IPS-11a (cell line): ENCODE measurements around the gene API5.

Experiments used
- H3K4me3 ChIP-seq: one replicate; pipeline ENCODE4 v1.5.1; 2013; ENCODE audit warnings: low read depth, low read length, control low read depth

The API5 gene

DNA sequence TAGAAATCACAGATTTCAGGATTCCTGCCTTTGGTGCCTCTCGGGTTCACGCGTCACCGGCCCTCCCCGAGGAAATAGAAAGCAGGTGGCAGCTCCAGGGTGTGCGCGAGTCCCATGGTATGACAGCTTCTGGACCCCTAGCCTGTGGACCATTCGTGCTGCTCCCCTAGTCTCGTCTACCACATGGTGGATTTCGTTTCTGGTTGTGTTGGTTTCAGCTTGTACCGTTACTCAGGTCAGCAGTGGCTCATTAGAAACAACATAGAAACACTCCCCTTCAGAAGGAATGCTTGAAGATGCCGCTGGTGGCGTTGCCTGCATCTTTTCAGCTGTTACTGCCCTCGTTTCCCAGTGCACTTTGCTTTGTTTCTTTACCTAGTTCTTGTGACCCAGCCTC is 47.6 kb downstream of the API5 start:
- peak overlapping the region; percentile 91 for H3K4me3 ChIP-seq

DNA sequence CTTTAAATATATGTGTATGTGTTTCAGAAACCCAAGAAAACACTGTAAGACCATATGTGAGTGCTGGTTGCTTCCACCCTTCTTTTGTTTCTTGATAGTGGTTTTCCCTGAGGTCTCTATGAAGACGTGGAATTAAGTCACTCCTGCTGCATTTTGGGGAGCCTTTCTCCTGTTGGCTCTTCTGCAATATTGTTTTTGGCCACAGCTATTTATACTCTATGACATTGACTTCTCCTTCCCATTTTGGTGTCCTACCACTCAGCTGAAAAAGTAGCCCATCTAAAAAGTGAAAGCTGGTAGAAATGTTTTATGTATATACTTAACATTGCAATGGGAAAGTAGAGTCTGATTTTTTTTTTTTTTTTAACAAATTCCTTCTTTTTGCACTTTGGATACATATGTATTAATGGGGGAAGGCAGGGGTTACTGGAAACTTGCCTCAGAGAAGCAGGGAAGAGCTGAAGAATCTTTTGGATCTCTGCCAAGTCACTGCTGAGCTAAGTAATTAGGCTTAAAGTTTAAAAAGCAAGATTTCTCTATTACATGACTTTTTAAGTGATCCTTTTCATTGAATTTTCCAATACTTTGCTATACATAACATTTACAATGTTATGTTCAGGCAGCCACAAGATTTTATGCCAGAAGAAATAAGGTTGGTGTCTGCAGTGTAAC is 48.7 kb downstream of the API5 start:
- no peak overlapping the region for H3K4me3 ChIP-seq

DNA sequence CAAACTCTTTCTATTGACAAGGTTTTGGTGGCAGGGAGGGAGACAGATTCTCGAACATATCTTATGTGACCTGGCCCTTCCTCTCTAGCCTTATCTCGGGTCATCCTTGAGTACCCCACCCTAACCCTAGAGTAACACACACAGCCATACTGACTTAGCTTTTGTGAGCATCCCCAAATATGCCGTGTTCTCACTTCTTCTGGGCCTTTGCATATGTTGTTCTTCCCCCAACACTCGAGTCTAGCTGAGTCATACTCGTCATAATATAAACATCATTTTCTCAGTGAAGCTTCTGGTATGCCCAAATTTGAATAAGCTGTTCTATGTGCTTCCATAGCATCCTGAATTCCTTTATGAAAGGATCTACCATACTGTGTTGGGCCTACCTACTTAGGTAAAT is 54.9 kb downstream of the API5 start:
- H3K4me3 ChIP-seq, result no peak overlapping the region

DNA sequence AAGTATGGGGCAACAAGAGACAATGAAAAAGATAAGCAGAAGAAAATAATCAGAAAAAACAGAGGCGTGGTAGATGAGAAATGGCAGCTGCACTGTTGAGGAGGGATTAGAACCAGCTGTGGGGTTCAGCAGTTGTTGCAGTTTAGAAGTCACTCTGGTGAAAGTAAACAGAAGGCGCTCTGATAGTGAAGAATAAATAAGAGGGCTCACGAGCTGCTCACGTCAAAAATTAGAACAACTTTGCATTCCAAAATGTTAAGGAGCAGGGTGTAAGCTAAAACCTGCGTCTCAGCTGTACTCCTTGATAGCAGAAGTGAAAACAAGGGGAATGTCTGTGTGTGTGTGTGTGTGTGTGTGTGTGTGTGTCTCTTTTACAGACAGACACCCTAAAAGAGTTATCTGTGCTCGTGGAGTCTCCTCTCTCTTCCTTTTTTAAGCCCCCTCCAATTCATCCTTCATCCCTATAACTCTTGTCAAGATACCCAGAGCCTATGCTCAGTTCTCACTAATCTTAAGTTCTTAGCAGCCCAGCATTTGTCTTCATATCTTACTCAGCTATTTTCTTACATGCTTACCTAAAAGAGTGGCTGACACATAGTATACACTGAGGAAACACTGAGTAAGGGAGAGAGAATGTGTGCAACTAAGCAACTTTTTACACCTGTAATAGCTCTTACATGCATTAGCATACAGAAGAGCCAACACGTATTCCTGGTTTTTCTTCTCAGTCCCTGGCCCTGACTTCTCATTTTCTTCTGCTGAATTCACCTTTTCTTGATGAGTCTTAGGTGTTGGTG is 55.8 kb downstream of the API5 start:
- H3K4me3 ChIP-seq, result no peak overlapping the region

DNA sequence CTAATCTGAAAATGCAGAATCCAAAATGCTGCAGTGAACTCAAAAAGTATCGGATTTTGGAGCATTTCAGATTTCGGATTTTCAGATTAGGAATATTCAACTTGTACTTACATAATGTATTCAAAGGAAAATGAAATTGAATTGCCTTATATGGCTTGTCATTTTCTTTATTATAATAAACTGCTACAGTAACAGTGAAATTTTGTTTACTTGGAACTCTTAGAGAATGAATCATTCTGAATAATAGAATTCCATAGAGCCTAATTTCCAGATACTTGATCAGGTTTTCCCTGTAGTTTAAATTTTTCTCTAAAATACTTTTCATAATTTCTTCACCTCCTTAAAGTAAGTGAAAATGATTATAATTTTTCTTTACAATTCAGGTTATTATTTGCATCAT is 64.3 kb downstream of the API5 start:
- H3K4me3 ChIP-seq, result no peak overlapping the region

DNA sequence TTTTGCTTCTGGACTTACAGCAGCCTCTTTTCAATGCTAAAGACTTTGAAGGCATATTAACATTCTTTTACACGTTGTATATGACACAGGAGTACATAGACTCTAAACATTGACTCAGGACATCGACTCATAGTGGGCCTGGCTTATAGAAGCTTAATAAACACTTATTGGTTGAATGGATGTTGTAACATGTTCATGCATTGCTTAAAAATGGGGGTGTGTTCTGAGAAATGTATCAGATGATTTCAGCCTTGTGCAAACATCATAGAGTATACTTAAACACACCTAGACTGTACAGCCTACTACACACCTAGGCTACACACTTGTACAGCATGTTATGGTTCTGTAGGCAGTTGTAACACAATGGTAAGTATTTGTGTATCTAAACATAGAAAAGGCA is 64.8 kb downstream of the API5 start:
- H3K4me3 ChIP-seq, result no peak overlapping the region

DNA sequence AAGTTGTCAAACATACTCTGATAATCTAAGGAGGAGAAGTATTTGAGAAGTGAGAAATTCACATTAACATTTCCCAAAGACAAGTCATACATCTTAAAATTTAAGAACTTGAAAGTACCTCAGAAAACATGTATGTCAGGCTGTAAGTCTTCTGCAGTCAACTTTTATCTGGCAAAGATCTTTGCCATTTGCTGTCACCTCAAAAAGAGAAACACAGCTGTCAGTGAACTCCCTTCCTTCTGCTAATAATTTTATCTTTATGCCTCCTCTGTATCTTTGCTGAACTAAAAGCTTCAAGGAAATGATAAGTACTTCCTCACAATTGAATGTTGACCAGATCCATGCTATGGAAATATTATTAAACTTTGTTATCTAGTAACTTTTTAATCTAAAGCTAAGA is 65.6 kb downstream of the API5 start:
- H3K4me3 ChIP-seq, result no peak overlapping the region

DNA sequence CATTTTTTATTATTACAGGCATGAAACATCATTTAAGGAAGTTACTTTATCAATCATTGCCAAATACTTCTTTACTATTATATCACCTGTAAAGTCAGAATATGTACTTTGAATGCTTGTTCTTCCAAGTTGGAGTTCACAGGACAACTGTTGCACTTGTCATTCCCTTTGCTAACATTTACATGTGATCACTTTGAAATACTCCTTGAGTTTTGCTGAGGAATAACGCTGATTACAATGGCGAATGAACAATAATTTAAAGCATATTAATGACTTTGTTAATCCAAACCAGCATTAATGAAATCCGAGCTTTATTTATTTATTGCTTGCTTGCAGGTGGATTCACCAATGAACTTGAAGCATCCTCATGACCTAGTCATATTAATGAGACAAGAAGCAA is 67.1 kb downstream of the API5 start:
- no peak overlapping the region for H3K4me3 ChIP-seq

DNA sequence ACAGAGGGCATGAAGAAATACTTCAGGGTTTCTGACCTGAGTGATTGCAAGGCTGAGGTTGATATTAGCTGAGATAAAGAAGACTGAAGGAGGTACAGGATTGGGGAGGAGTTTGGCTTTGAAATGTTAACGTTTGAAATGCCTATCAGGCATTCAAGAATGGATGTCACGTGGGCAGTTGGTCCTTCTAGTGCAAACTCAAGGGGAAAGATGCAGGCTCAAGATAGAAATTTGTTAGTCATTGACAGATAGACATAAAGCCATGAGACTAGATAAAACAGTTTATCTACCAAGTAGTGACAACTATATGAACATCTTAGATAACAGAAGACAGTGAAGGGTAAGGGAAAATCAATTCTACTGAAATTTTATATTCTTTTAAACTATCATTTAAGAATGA is 70.0 kb downstream of the API5 start:
- no peak overlapping the region for H3K4me3 ChIP-seq

DNA sequence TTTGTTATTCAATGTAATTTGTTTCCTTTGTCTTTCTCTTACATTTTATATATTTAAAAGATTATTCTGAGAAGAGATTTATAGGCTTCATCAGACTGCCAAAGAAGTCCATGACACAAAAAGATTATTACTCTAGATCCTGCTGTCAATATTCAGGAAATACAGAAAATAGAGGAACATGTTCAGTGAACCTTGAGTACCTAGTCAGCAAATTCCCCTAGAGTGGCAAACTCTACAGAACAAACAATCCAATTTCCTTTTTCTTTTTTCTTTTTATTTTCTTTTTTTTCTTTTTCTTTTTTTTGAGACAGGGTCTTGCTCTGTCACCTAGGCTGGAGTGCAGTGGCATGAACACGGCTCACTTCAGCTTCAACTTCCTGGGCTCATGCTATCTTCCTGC is 70.8 kb downstream of the API5 start:
- H3K4me3 ChIP-seq, result no peak overlapping the region

DNA sequence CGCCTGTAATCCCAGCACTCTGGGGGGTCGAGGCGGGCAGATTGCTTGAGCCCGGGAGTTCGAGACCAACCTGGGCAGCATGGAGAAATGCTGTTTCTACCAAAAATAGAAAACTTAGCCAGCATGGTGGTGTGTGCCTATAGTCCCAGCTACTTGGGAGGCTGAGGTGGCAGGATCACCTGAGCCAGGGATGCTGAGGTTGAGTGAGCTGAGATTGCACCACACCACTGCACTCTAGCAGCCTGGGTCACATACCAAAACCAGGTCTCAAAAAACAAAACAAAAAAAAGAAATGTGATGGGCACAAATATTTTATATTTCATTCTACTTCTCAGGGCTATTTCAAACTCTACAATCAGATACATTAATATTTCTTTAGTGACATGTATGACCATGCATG is 72.6 kb downstream of the API5 start:
- no peak overlapping the region for H3K4me3 ChIP-seq

DNA sequence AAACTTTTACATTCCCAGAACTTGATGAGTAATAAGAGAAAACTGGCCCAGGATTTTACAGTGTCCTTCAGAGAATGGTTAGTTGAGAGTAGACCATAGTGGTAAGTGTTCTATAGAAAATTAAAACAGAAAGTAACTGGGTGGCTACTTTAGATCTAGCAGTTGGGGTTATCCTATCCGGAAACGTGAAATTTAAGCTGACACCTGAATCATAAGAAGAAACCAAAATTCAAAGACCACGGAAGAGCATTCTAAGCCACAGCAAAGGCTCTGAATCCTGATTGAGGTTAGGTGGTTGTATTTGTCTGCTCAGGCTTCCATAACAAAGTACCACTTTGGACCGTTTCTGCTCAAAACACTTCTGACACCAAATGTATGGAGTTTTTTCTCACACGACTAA is 80.9 kb downstream of the API5 start:
- H3K4me3 ChIP-seq, result no peak overlapping the region

DNA sequence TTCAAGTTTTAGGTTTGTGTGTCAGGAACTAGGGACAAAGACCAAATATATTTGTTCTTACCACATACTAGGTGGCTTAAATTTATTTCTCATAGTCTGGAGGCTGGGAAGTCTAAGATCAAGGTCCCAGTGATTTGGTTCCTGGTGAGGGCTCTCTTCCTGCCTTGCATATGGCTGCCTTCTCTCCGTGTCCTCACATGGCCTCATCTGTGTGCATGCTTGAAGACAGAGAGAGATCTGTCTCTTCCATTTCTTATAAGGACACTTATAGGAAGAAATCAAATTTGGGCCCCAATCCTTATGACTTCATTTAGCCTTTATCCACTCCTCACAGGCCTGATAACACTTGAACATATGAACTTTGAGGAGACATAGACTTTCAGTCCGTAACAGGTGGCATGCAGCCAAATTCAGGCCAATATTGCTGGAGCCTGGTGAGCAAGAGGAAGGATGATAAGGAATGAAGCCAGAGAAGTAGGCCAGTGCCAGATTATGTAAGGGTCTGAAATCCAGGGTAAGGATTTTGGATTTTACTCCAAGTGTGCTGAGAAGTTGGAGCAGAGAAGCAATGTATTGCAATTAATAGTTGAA is 82.1 kb downstream of the API5 start:
- no peak overlapping the region for H3K4me3 ChIP-seq
